Myocyte (in vitro differentiated cells): ENCODE results near the gene POC1B. TPM values are rescaled to one million over a fixed set of nuclear protein-coding genes. Genes with fewer than 3 reads are reported as not detected.
"Not testable (repeated sequence)": the region's sequence is repeated elsewhere in the genome, so short reads cannot be mapped to it uniquely, and the experiment has no call there.

Source experiments
- DNase-seq: peaks from one replicate; pipeline ENCODE4 v3.0.0-alpha.2; 2012; ENCODE audit warnings: low read depth
- total RNA-seq: library from RNA; depleted of rRNA; stranded (reverse); fragments of >200 nt; gene quantifications from 2 replicates; pipeline ENCODE4 v1.2.3, GENCODE V29; 2014

Gene POC1B
- total RNA-seq, 1 donor from 2014 or later = 9.9 TPM

GRCh38 chr12:89468017-89468416, 57.8 kb downstream of the POC1B start:
- DNase-seq = no peak

GRCh38 chr12:89464974-89465592, 60.8 kb downstream of the POC1B start:
- peak; percentile 45 for DNase-seq

- DNase-seq = peak; percentile 67
Observed at GRCh38 chr12:89461649-89462612, 63.9 kb downstream of the POC1B start.

GRCh38 chr12:89461190-89461589, 64.7 kb downstream of the POC1B start:
- DNase-seq = no peak

GRCh38 chr12:89459279-89459678, 66.6 kb downstream of the POC1B start:
- not testable (repeated sequence) for DNase-seq

GRCh38 chr12:89456565-89456964, 69.3 kb downstream of the POC1B start:
- DNase-seq = peak; percentile 73

- peak; percentile 39 for DNase-seq
Observed at GRCh38 chr12:89454080-89454848, 71.6 kb downstream of the POC1B start.

GRCh38 chr12:89453121-89453978, 72.5 kb downstream of the POC1B start:
- peak; percentile 50 for DNase-seq

- peak; percentile 95 for DNase-seq
Observed at GRCh38 chr12:89451841-89452251, 74.0 kb downstream of the POC1B start.

GRCh38 chr12:89450907-89451306, 74.9 kb downstream of the POC1B start:
- DNase-seq = peak; percentile 41

- DNase-seq = no peak
Observed at GRCh38 chr12:89448951-89449371, 76.9 kb downstream of the POC1B start.

GRCh38 chr12:89448526-89448925, 77.3 kb downstream of the POC1B start:
- no peak for DNase-seq

GRCh38 chr12:89439941-89440340, 85.9 kb downstream of the POC1B start:
- no peak for DNase-seq

GRCh38 chr12:89437231-89437630, 88.6 kb downstream of the POC1B start:
- no peak for DNase-seq

- no peak for DNase-seq
Observed at GRCh38 chr12:89436062-89436461, 89.8 kb downstream of the POC1B start.

- no peak for DNase-seq
Observed at GRCh38 chr12:89433634-89434033, 92.2 kb downstream of the POC1B start.

GRCh38 chr12:89432396-89432795, 93.5 kb downstream of the POC1B start:
- no peak for DNase-seq

GRCh38 chr12:89429528-89429927, 96.3 kb downstream of the POC1B start:
- no peak for DNase-seq

GRCh38 chr12:89427508-89428156, 98.2 kb downstream of the POC1B start:
- no peak for DNase-seq

GRCh38 chr12:89424846-89425245, 101.0 kb downstream of the POC1B start:
- DNase-seq = no peak
